ENCODE data around the gene PSD2.
A peak's percentile ranks its signal among the peaks of the same experiment; 100 is the strongest.

Gene PSD2

DNA sequence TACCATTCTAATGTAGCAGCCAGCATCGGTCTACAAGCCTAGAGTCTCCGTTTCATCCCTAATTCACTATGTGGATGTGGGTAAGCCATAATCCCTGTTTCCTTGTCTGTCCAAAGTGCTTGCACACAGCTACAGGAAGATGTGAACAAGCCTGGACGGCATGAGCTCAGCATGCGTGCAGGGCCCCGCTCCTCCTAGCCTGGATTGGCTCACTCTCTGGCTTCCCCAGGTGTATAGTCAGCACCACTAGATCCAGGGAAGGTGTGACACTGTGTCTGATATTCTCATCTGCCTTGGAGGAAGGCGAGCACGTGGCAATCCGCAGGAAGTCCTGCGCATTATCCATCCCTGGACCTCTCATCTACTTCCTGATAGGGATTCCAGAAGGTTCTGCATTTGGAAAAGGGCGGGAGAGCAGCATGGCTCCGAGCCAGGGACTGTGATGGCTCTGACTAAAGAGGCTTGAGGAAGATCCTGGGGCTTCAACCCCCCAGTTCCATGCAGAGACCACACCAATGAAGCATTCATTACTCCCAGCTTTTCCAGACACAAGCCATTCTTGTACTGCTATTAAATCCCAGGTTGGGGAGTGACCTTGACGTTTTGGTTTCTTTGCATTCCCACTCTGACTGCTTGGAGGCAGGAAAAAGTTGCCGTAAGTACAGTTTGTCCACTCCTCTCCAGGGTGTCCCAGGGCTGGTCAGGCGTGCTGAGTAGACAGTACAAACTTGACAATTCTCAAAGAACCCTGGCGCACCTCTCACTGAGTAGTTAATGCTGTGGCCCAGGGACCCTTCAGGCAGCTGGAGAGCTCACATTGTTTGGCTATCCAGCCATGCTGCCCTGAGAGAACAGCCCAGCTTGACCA lies 65.6 kb downstream of the PSD2 start:
- no peak overlapping the region for H3K4me3 ChIP-seq (ENCODE audit: low read depth, low read length)
- TF ChIP-seq, protein P1, sequence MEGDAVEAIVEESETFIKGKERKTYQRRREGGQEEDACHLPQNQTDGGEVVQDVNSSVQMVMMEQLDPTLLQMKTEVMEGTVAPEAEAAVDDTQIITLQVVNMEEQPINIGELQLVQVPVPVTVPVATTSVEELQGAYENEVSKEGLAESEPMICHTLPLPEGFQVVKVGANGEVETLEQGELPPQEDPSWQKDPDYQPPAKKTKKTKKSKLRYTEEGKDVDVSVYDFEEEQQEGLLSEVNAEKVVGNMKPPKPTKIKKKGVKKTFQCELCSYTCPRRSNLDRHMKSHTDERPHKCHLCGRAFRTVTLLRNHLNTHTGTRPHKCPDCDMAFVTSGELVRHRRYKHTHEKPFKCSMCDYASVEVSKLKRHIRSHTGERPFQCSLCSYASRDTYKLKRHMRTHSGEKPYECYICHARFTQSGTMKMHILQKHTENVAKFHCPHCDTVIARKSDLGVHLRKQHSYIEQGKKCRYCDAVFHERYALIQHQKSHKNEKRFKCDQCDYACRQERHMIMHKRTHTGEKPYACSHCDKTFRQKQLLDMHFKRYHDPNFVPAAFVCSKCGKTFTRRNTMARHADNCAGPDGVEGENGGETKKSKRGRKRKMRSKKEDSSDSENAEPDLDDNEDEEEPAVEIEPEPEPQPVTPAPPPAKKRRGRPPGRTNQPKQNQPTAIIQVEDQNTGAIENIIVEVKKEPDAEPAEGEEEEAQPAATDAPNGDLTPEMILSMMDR (IDR thresholded peaks at IDR 0.05; ENCODE audit: low read depth, low read length) = no peak

DNA sequence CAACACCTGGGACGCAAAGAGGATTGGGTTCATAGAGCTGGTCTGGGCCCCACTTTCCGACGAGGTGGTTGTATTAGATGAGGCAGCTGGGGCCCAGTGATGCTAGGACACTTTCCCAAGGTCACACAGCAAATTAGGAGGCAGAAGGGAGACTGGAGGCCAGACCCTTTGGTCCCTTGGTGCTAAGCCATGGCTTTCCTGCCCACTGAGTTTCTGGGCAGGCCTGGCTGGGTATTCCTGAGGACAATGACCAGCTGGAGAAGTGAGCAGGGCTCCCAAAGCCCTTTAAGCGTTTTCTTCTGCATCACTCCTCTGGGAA lies 66.2 kb downstream of the PSD2 start:
- no peak overlapping the region for H3K4me3 ChIP-seq (ENCODE audit: low read depth, low read length)
- TF ChIP-seq, protein P1 (IDR thresholded peaks at IDR 0.05; ENCODE audit: low read depth, low read length) = no peak

DNA sequence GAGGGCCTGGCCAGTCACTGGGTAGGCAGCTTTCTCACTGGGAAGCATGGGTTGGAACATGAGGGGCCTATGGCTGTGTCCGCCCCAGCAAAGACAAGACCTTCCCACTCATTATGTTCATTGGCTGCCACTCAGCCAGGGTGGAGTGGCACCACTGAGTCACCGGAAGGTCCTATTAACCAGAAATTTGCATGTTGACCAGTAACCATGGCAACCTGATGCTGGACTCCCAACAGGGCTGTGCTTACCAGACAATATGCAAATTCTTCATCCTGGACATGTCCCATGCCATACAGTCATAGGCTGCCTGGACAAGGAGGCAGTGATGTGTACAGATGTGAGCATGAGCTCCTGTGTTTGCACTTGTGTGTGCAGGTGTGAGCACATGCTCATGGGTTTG lies 66.7 kb downstream of the PSD2 start:
- TF ChIP-seq, protein P1 (IDR thresholded peaks at IDR 0.05; ENCODE audit: low read depth, low read length) = no peak
- H3K4me3 ChIP-seq (ENCODE audit: low read depth, low read length) = no peak overlapping the region

DNA sequence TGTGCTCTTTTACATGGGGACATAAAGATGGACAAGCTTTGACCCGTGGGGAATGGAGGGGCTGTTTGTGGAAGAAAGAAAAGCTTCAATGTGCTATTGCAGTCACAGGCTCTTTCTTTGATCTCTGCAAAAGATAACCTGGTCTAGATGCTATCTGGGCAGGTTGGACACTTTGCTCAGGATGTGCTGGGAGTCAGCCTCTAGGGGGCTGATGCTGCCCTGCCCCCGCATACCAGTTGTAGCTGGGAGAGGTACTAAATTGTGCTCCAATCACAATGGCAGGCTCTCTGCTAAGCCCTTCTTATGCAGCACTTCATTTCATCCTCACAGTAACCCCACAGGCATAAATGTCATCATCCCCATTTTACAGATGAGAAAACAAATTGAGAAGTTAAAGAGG lies 67.2 kb downstream of the PSD2 start:
- H3K4me3 ChIP-seq (ENCODE audit: low read depth, low read length) = no peak overlapping the region
- TF ChIP-seq, protein P1 (IDR thresholded peaks at IDR 0.05; ENCODE audit: low read depth, low read length) = no peak

DNA sequence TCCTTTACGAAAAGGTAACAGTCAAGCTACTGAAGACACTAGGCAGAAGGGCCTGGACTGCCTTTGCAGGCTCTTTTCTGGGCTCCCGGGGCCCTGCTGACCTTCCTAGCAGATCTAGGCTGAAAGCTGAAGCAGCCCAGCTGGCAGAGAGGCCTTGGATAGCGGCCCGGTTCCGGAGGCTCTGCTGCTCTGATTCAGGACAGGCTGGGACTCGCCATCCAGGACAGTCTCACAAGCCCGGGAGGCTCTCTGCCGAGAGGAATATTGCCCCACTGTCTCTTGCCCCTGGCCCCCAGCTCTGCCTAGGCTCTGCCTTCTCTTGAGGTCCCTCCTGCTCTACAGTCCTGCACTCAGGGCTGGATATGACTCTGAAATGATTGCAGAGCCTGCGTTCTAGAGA lies 67.8 kb downstream of the PSD2 start:
- H3K4me3 ChIP-seq (ENCODE audit: low read depth, low read length) = no peak overlapping the region
- TF ChIP-seq, protein P1 (IDR thresholded peaks at IDR 0.05; ENCODE audit: low read depth, low read length) = no peak

DNA sequence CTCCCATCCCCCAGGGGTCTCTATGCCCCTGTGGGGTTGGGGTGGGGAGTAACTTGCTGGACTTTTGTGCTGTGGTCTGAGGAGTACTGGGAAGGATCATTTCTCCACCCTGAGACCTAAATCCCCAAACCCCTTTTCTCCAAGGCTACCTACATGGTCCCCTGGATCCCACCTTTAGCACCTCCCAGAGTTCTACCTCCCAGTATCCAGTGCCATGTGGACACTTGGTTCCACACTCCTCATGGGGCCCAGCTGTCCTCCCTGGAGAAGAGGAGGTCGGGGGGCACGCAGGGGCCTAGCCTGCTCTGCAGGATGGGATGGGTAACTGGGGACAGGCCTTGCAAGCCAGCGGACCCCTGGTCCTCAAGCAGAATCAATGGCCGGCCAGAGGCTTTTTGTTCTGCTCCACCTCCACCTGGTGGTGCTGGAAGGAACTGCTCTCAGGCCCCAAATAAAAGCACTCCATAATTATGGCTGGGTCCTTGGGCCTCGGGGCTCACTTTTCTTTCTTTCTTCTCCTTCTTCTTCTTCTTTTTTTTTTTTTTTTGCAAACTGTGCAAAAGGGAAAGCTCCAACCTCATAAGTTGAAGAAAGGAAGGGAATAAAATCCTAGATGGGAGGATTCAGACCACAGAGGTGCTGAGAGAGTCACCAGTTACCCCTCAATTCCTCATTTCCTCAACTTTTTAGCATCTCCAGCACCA lies 68.4 kb downstream of the PSD2 start:
- H3K4me3 ChIP-seq (ENCODE audit: low read depth, low read length) = no peak overlapping the region
- TF ChIP-seq, protein P1 (IDR thresholded peaks at IDR 0.05; ENCODE audit: low read depth, low read length) = peak; percentile 91
